H1 (cell line): ENCODE measurements around the gene AGRP.

ENCODE experiments used
- EP300 ChIP-seq, 2 experiments: IDR thresholded peaks; 1 replicate in 1 of 2; 2 replicates in 1 of 2; pipeline ENCODE4 v1.6.1; 2011 to 2012; ENCODE audit warnings: low read depth in 2 of 2, low read length in 2 of 2, mild to moderate bottlenecking in 2 of 2, borderline replicate concordance in 1 of 2, inconsistent platforms in 1 of 2, moderate library complexity in 1 of 2
- EZH2 ChIP-seq: fragments of 200-600 bp; sonication (generic); IDR thresholded peaks from 2 replicates; pipeline ENCODE4 v1.7.1; 2012; ENCODE audit warnings: low read depth, mild to moderate bottlenecking, moderate library complexity, low read length, inconsistent platforms; ENCODE audit not compliant: severe bottlenecking
- POLR2A ChIP-seq, 2 experiments: IDR thresholded peaks; 1 replicate in 1 of 2; 2 replicates in 1 of 2; pipeline ENCODE4 v1.6.1; 2011; ENCODE audit warnings: low read depth in 2 of 2, low read length in 2 of 2, mild to moderate bottlenecking in 2 of 2; ENCODE audit errors: control extremely low read depth in 1 of 2
- RAD21 ChIP-seq, 2 experiments: IDR thresholded peaks in 1 of 2; conservative IDR thresholded peaks in 1 of 2; 2 replicates each; pipeline ENCODE4 v1.6.1; 2011; ENCODE audit warnings: low read depth in 2 of 2, low read length in 2 of 2, improper control_type of control experiment in 1 of 2, inconsistent platforms in 1 of 2, mild to moderate bottlenecking in 1 of 2, moderate library complexity in 1 of 2
- RBBP5 ChIP-seq: IDR thresholded peaks from 2 replicates; pipeline ENCODE4 v1.7.1; 2012; ENCODE audit warnings: low read depth, mild to moderate bottlenecking, inconsistent platforms, low read length, moderate library complexity, borderline replicate concordance
- SIX5 ChIP-seq: IDR thresholded peaks from 2 replicates; pipeline ENCODE4 v1.6.1; 2011; ENCODE audit warnings: mild to moderate bottlenecking, low read depth, low read length
- TF ChIP-seq, protein P1 (sequence below), 3 experiments: IDR thresholded peaks; 1 replicate in 2 of 3; 2 replicates in 1 of 3; pipeline versions ENCODE4 v1.5.1 to v1.6.1; 2011; ENCODE audit warnings: low read length in 3 of 3, mild to moderate bottlenecking in 3 of 3, inconsistent platforms in 2 of 3, low read depth in 1 of 3, moderate library complexity in 1 of 3; ENCODE audit not compliant: insufficient read depth in 1 of 3; ENCODE audit errors: control extremely low read depth in 1 of 3

DNA sequence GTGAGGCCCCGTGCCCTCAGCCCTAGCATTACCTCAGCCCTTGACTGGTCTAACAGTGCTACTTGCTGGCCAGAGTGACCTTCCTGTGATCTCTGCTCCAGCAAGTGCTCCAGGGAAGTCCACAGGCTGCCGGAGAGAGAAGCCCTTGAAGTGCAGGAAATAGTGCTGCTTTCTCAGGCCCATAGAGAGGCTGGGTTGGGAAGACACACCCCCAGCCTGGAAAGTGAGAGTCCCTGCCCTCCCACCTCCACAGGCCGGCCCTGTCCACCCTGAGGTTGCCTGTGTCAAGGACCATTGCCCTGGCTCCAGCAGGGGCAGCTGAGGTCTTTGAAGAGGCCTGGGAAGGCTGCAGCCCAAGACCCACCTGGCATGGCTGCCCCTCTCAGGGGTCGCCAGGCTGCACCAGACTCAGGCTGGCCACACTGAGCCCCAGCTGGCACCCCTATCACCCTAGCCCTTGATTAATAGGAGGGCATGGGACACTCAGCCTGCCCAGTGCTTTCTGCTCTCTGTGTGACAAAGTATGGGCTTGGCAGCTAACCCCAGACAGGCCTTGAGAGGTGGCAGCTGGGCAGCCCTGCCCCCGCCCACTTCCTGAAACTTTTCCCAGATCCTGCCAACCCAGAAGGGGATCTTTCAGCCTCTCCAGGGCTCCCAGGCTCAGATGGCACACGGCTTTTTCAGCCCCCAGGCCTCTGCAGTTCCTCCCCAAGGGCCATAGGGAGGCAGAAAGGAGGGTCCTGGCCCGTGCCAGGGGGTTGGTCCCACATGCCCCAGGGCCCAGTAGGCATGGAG, 24.1 kb downstream of the AGRP start:
- TF ChIP-seq SIX5 (no peak), POLR2A (IDR thresholded peaks at IDR 0.05; ENCODE audit: control extremely low read depth in 1 of 2, low read depth in 2 of 2, low read length in 2 of 2) (no peak), EP300 (IDR thresholded peaks at IDR 0.05; ENCODE audit: borderline replicate concordance in 1 of 2, low read depth in 2 of 2, low read length in 2 of 2) (no peak), RBBP5 (no peak), RAD21 (IDR thresholded peaks at IDR 0.05 in 1 of 2, conservative IDR thresholded peaks at IDR 0.05 in 1 of 2; ENCODE audit: low read depth in 2 of 2, low read length in 2 of 2) (no peak), EZH2 (no peak)
- TF ChIP-seq, protein P1, sequence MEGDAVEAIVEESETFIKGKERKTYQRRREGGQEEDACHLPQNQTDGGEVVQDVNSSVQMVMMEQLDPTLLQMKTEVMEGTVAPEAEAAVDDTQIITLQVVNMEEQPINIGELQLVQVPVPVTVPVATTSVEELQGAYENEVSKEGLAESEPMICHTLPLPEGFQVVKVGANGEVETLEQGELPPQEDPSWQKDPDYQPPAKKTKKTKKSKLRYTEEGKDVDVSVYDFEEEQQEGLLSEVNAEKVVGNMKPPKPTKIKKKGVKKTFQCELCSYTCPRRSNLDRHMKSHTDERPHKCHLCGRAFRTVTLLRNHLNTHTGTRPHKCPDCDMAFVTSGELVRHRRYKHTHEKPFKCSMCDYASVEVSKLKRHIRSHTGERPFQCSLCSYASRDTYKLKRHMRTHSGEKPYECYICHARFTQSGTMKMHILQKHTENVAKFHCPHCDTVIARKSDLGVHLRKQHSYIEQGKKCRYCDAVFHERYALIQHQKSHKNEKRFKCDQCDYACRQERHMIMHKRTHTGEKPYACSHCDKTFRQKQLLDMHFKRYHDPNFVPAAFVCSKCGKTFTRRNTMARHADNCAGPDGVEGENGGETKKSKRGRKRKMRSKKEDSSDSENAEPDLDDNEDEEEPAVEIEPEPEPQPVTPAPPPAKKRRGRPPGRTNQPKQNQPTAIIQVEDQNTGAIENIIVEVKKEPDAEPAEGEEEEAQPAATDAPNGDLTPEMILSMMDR (IDR thresholded peaks at IDR 0.05; ENCODE audit: control extremely low read depth in 1 of 3, insufficient read depth in 1 of 3, low read depth in 1 of 3, low read length in 3 of 3): no peak
